GM12801 (cell line): ENCODE results near the gene PRR9.

Source experiments
- TF ChIP-seq, protein P1 (sequence below): IDR thresholded peaks from one replicate; pipeline ENCODE4 v1.5.1; 2011; ENCODE audit warnings: control low read depth; ENCODE audit not compliant: insufficient read length; ENCODE audit errors: extremely low read depth

PRR9 gene, protein sequence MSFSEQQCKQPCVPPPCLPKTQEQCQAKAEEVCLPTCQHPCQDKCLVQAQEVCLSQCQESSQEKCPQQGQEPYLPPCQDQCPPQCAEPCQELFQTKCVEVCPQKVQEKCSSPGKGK

DNA sequence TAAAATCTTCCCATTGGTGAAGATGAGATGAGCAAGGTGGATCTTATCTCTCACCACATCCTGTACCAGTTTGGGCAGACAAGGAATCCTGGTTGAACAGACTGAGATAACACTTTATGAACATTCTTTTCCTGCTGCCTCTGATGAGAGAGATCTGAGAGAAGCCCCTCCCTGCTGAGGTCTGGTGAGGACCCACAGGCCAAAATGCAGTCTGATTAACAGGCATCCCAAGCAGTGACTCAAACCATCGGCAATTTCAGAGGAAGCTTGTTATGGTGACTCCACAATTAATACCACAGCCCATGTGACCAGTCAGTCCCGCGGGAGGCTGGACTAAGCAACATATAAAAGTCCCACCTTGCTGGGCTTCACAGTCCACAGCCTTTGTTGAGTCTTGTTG is at the start of gene PRR9:
TSS of gene PRR9 (plus strand) at position 373 of the 400 bp plus-strand sequence. CDS start 561 bp downstream, outside the sequence.
- TF ChIP-seq, protein P1, sequence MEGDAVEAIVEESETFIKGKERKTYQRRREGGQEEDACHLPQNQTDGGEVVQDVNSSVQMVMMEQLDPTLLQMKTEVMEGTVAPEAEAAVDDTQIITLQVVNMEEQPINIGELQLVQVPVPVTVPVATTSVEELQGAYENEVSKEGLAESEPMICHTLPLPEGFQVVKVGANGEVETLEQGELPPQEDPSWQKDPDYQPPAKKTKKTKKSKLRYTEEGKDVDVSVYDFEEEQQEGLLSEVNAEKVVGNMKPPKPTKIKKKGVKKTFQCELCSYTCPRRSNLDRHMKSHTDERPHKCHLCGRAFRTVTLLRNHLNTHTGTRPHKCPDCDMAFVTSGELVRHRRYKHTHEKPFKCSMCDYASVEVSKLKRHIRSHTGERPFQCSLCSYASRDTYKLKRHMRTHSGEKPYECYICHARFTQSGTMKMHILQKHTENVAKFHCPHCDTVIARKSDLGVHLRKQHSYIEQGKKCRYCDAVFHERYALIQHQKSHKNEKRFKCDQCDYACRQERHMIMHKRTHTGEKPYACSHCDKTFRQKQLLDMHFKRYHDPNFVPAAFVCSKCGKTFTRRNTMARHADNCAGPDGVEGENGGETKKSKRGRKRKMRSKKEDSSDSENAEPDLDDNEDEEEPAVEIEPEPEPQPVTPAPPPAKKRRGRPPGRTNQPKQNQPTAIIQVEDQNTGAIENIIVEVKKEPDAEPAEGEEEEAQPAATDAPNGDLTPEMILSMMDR, result no peak

- TF ChIP-seq, protein P1, result no peak
Observed at GRCh38 chr1:153168686-153169085, 48.7 kb upstream of the PRR9 start.

DNA sequence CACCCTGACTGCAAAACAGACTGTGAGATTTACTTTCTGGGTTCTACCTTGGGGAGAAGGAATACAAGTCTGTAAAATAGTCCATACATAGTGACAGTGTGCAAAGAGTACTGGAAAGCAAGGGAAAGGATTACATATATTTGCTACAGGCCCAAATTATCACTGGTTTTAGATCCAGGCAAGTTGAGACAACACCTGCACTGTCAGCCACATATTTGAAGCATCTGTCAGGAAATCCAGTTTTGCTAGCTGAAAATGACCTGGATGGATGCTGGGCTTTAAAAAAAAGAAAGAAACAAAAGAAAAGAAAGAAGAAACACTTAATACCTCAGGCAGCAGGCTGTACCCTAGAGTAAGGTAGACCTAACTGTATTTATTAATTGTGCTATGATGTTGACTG is 42.8 kb upstream of the PRR9 start:
- TF ChIP-seq, protein P1, result no peak

- TF ChIP-seq, protein P1, result no peak
Observed at GRCh38 chr1:153178922-153179321, 38.5 kb upstream of the PRR9 start.

GRCh38 chr1:153180556-153180955 is 36.8 kb upstream of the PRR9 start:
- TF ChIP-seq, protein P1, result no peak

DNA sequence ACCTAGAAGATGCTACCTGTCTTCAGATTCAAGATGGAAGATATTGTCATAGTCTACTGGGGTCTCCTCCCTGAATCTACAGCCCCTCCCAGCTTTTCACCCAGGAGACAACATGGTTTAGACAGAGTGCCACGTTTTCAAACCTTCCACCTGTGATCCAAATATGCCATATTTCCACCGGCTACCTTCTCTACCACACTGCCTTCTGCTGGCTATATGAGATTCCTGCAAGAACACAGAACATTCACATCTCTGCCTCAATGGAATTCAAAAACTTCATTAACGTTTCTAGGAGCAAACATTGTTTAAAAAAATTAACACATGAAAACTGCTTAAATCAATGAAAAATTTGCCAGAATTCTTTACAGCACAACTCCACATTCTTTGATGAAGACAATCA is 27.0 kb upstream of the PRR9 start:
- TF ChIP-seq, protein P1, result no peak

GRCh38 chr1:153192697-153193096 is 24.7 kb upstream of the PRR9 start:
- TF ChIP-seq, protein P1, result no peak
